ENCODE measurements around the gene RBFOX2. TPM values are rescaled to one million over a fixed set of nuclear protein-coding genes. Genes with fewer than 3 reads are reported as not detected.

RBFOX2 gene
- total and polyA plus RNA-seq, 2 of the 13 experiments (the other 11 are each of a cell fraction or from before 2014, with no cell fraction given): 37.3 to 40.4 TPM

- TF ChIP-seq ARID5B (CRISPR knock-in tag; IDR thresholded peaks at IDR 0.05) (peak; percentile 43; the same call in 1 of the 2 replicates), ASH2L (IDR thresholded peaks at IDR 0.05; ENCODE audit: insufficient read length, low read depth, low read length) (no peak), PAXIP1 (CRISPR knock-in tag; conservative IDR thresholded peaks at IDR 0.05) (peak; percentile 47; the same call in 1 of the 2 replicates), NFE2 (CRISPR knock-in tag; IDR thresholded peaks at IDR 0.05) (no peak), SAP130 (CRISPR knock-in tag; IDR thresholded peaks at IDR 0.05; ENCODE audit: low read depth) (0 out of 2 replicates have a peak, but pooled peaks have one; percentile 25), ISL2 (CRISPR knock-in tag; IDR thresholded peaks at IDR 0.05) (no peak), REXO4 (CRISPR knock-in tag; IDR thresholded peaks at IDR 0.05; ENCODE audit: borderline replicate concordance) (no peak), HOMEZ (CRISPR knock-in tag; IDR thresholded peaks at IDR 0.05; ENCODE audit: low read depth) (peak; percentile 43; the same call in 1 of the 2 replicates), ZNF557 (CRISPR knock-in tag; IDR thresholded peaks at IDR 0.05) (no peak)
Measured at GRCh38 chr22:35949243-35949642, 79.4 kb downstream of the RBFOX2 start (continued).
